DOHH2 (cell line): Measurements from ENCODE around the gene KDSR.

ENCODE experiments used
- CTCF ChIP-seq: fragments of 200-600 bp; sonication (generic); IDR thresholded peaks from one replicate; pipeline ENCODE4 v1.5.1; 2014; ENCODE audit warnings: antibody characterized with exemption, mild to moderate bottlenecking, low read depth, low read length; ENCODE audit not compliant: poor library complexity, severe bottlenecking
- EZH2phosphoT487 ChIP-seq: fragments of 200-600 bp; sonication (generic); IDR thresholded peaks from 2 replicates; pipeline ENCODE4 v1.6.1; 2017; ENCODE audit warnings: borderline replicate concordance, mild to moderate bottlenecking, antibody characterized with exemption, low read length, moderate library complexity, mixed read lengths

DNA sequence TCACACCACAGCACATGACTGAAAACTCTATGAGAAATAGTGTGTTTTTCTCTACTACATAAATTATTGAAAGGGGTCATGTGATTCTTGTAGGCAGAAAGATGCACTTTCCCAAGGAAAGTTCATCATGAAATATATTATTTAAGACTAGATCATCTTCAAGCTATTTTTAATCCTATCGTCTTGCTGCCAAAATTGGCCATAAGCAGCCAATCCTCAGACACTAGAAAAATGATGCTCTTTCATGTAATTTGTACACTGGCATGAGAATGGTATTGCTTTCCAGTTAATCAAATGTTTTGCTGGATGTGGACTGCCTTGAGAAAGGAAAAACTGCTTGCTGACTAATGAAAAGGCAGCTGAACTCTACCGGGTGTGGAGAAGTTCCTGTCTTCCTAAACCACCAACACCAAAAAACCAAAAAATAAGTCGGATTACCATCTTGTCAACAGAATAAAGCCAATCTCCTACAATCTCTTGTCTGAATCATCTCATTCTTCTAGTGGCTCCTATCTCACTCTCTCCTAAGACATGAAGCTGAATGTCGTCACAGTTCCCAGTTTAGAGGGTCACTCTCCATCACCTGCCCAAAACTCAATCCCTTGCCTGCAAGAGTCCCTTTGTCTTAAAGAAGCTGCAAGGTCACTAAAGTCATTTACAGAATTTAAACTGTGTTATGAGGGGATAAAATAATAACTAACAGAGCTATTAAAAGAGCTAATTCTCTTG, 52.8 kb downstream of the KDSR start:
- TF ChIP-seq CTCF: no peak
- no peak for TF ChIP-seq EZH2phosphoT487
